ENCODE results near the gene TP53TG5.

- no peak for TF ChIP-seq CTCF (optimal IDR thresholded peaks at IDR 0.05 in 1 of 3, IDR thresholded peaks at IDR 0.05 in 1 of 3, conservative IDR thresholded peaks at IDR 0.05 in 1 of 3; ENCODE audit: extremely low read depth in 1 of 3, insufficient read depth in 2 of 3, low read length in 3 of 3)
- TF ChIP-seq EZH2 (IDR thresholded peaks at IDR 0.05; ENCODE audit: low read length): no peak
These were observed 856 bp downstream of the TP53TG5 start for GRCh38 chr20:45377269-45377668.

Measured in keratinocyte (primary cell).